Activated CD4-positive, CD25-positive, alpha-beta regulatory T cell treated with anti-CD3 and anti-CD28 coated beads, Interleukin-2, amount 50 U/mL, for 24 hours (primary cell): ENCODE data around the gene GLOD4.

ENCODE experiments used
- ATAC-seq, 2 donors: fragments of 150-1000 bp; cut with Tn5 transposase; one replicate each; pipeline ENCODE4 v1.10.0; 2021; ENCODE audit warnings: mild to moderate bottlenecking in 1 of 2, moderate library complexity in 1 of 2

Gene GLOD4

DNA sequence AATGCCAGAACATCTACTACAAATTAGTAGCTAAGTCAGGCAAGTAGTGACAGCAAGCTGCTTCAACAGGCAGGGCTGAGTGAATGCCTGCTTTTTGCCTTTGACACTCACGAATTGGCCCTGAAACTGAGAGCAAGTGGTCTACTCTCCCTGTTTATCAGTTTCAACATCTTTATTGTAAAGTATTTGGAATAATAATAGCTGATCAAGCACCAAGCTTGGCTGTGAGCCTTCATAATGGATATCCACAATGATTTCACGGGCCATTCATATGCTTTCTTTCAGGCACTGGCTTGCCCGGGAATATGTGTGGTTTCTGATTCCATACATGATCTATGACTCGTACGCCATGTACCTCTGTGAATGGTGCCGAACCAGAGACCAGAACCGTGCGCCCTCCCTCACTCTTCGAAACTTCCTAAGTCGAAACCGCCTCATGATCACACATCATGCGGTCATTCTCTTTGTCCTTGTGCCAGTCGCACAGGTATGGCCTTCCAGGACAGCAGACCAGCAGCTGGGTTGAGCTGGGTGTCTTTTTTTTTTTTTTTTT is 44.4 kb downstream of the GLOD4 start:
- no peak for ATAC-seq

DNA sequence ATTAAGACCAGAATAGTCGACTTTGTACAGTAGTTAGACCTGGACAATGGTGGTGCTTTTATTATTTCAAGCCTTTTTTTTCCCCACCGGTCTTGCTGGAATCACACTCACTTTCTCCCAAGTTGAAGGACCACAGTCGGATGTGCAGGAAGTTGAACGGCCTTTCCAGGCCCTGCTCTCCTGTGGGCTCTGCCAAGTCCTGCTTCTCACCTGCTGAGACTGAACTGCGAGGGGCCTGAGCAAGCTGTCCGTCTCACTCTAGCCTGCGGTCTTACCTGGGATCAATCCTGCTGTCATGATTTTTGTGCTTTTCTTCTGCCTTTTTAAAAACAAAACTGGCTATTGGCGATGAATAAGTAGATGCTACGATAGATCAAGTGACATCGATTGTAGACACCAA is 48.3 kb downstream of the GLOD4 start:
- ATAC-seq: no peak

DNA sequence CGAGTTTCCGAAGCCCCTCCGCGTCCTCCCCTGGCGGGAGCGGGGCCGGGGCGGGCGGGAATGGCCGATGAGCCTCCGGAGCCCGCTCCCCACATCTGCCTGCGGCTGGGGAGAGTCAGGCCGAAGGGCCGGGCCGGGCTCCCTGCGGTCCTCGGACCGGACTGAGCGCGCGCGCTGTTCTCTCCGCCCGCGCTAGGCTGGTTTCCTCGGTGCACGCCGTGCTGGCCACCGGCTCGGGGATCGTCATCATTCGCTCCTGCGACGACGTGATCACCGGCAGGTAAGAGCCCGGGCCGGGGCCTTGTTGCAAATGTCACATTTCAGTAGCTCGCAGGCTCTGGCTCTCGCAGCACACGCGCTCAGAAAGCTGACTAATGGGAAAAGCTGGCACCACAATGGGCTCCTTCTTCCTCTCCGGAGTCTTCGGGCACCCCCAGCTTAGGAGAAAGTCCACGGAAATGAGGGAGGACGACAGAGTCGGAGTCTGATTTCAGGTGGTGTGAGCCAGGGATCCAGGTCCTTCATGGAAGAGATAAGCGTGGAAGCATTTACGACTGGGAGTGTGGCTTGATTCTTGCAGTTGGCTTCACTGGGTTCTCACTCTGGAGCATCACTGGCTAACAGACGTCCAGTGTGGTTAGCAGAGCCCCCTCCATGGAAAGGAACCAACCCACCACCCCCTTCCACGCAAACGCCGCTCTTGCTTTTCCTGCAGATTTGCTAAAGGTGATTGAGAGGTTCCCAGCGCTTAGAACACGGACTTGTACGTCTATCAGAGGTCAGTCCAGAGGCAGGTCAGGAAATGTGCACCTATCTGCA is 49.0 kb downstream of the GLOD4 start:
- peak; percentile 41 to 48 for ATAC-seq

- peak; percentile 54 to 59 for ATAC-seq
Observed at GRCh38 chr17:732067-732901, 49.8 kb downstream of the GLOD4 start, which contains the start of gene TLCD3A. Gene TLCD3A (plus strand): TSS chr17:732596. CDS start chr17:732648, 52 bp downstream.

DNA sequence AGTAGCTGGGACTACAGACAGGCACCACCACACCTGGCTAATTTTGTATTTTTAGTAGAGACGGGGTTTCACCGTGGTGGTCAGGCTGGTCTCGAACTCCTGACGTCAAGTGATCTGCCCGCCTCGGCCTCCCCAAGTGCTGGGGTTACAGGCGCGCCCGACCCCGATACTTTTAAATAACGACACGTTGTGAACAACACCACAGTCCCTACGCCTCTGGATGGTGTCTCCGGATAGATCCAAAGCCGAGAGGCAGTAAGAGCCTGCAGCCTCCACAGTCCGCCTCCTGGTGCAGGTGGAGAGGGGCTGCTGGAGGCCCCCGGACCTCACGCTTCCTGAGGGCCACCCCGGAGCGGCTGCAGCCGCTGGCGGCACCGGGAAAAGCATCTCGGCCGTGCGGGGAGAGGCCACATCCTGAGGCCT is 50.4 kb downstream of the GLOD4 start:
- no peak for ATAC-seq

DNA sequence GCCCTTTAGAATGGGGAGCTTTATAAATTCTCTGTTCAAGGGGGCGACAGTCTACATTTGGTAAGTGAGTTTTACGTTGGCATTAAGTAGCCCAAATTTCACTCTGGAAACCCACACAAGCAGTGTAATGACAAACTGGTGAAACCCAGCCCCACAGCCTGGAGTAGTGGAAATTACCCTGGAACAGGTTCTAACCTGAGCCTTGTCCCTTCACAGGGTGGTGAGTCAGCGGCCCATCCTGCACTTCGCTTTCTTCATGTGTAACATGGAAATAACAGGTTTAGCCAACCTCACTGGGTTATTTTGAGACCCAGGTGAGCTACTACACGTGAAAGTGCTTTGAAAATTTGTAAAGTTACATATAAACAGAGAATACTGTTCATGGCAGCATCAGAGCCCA is 53.2 kb downstream of the GLOD4 start:
- no peak for ATAC-seq

DNA sequence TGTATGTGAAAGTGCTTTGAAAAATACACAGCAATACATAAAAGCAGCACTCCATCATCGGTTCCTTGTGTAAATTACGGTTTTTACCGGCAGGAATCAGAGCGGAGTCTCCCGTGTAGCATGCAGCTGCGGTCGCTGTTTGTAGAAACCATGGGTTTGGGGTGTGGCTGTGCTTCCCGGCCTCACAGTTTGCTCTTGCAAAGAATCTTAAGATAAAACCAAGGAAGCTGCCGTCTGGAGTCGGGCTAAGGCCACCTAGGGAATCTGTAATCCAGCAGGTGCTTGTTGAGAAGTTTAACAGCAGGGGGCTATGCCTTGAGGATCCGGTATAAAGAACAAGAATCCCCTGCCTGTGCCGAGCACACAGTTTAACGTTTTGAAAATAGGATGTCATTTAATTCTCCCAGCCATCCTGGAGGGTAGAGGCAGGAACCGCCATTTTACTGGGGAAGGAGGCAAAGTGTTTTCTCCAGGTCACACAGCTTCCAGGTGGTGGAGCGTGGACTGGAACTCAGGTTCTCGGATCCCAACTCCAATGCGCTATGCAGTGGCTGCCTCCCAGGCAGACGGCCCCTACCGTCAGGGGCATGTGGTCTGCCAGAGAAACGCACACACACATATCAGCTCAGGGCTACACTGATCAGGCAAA is 55.7 kb downstream of the GLOD4 start:
- ATAC-seq: no peak

GRCh38 chr17:725746-726145 is 56.3 kb downstream of the GLOD4 start:
- ATAC-seq: no peak

GRCh38 chr17:725084-725483 is 57.0 kb downstream of the GLOD4 start:
- no peak for ATAC-seq

GRCh38 chr17:721540-721937 is 60.5 kb downstream of the GLOD4 start:
- no peak for ATAC-seq

- ATAC-seq: no peak
Observed at GRCh38 chr17:720706-721539, 61.2 kb downstream of the GLOD4 start.

- ATAC-seq: no peak
Observed at GRCh38 chr17:718075-718474, 64.0 kb downstream of the GLOD4 start.
